Endometrial microvascular endothelial cells (primary cell): ENCODE results near the gene RBM23. TPM values are rescaled to one million over a fixed set of nuclear protein-coding genes. Genes with fewer than 3 reads are reported as not detected.
"Not testable (repeated sequence)": the region's sequence is repeated elsewhere in the genome, so short reads cannot be mapped to it uniquely, and the experiment has no call there.

Experiments used
- in situ Hi-C: cut with HindIII; loops from 2 replicates; pipeline ENCODE4 v1.10.0; 2017; ENCODE audit warnings: low sequenced_read_pairs, low pct_unique_long_range_greater_than_20kb; ENCODE audit errors: inconsistent ontology term
- total RNA-seq: library from RNA; depleted of rRNA; stranded (reverse); fragments of >200 nt; gene quantifications from one replicate; pipeline ENCODE4 v1.2.3, GENCODE V29; 2015; ENCODE audit errors: inconsistent ontology term

Gene RBM23
- 112 TPM for total RNA-seq

DNA sequence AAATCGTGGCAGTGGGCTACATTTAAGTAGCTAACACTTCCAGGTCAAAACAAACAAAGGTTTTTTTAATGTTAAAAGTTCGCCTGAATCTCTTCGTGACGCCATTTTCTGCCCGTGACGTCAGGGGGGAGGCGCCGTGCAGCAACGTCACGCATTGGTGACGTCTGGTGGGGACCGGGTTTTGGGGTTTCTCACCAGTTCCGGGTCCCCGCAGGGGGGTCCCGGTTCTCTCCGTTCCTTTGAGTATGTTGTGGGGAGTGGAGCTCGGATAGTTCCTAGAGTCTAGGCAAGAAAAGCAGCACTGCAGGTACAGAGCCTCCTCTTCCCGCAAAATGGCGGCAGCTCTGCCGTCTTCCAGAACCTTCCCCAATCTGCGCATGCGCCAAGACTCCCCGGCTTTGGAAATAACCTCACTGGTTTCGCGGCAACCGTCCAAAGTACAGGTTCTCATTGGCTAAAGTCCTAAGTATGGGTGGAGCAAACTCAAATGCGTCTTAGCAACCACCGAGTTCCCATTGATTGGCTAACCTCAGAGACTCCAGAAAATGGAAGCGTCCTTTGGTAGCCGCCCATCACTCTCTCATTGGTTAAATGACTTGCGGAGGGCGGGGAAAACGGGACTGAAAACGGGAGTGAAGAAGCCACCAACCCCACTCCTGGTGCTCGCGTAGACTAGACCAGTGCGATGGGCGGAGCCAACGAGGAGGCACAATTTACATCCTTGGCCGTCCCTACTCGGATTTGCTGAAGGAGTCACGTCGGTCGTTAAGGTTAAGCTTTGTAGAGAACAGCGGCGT, at the start of gene RBM23:
RBM23 (minus strand) TSS at position 346 of the 797 bp plus-strand sequence.
- in situ Hi-C loops, result no loop called here

DNA sequence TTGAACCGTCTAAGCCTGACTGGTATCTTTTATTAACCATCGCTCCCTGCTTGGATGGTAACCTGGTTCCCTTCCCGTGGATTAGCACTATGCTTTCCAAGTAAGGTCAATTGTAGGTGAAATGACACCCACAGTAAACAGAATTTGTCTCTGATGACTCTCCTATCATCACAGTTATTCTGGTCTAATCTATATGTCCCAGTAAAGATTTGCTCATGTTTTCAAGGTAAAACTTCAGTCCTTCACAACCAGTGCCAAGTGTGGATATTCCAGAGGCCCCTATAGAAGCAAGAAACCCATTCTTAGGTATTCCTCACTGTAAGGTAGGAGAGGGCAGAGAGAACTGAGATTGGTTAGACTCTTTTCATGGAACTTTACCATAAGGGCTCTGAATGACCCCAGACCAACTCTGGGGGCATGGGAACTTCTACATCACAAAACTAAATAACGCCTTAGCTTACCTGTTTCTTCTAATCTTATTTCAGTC, 47.9 kb upstream of the RBM23 start:
- in situ Hi-C loops, result no loop called here

DNA sequence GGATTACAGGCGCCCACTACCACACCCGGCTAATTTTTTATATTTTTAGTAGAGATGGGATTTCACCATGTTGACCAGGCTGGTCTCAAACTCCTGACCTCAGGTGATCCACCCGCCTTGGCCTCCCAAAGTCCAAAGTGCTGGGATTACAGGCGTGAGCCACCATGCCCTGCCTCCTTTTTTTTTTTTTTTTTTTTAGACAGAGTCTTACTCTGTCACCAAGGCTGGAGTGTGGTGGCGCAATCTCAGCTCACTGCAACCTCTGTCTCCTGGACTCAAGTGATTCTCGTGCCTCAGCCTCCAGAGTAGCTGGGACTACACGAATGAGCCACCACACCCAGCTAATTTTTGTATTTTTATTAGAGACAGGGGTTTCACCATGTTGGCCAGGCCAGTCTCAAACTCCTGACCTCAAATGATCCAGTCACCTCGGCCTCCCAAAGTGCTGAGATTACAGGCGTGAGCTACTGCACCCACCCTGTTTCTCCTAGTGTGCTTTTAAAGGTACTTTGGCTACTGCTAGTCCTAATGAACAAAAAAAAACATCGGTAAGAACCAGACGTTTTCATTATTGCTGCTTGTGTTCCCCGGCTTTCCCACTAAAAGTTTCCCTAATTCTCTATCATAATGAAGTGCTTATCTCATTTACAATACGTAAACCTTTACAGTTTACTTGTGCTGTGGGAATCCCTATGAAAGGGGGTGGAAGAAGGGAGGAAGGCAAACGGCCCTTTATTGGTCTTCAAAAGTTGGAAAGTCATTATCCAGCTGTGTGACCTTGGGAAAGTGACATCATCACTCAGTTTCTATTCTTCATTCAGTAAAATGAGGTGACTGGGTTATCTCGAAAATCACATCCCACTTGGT, 47.2 kb upstream of the RBM23 start:
- in situ Hi-C loops, result not testable (repeated sequence)

DNA sequence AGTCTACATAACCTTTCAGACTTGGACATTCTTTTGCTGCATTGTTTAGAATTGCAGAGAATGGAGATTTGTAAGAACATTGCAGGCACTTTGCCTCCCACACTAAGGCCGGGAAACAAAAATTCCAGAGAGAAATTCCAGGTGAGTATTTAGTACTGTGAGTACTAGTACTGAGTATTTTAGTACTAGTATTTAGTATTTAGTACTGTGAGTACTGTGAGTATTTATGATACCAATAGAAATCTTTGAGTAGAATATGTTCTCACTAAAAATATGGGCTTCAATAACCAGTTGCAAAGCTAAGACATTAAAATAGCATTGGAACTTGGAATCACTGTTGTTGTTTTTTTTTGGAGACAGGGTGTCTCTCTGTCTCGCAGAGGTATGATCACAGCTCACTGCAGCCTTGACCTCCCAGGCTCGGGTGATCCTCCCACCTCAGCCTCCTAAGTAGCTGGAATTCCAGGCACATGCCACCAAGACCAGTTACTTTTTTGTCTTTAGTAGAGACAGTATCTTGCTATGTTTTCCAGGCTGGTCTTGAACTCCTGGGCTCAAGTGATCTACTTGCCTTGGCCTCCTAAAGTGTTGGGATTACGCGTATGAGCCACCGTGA, 43.2 kb upstream of the RBM23 start:
- in situ Hi-C loops, result no loop called here

DNA sequence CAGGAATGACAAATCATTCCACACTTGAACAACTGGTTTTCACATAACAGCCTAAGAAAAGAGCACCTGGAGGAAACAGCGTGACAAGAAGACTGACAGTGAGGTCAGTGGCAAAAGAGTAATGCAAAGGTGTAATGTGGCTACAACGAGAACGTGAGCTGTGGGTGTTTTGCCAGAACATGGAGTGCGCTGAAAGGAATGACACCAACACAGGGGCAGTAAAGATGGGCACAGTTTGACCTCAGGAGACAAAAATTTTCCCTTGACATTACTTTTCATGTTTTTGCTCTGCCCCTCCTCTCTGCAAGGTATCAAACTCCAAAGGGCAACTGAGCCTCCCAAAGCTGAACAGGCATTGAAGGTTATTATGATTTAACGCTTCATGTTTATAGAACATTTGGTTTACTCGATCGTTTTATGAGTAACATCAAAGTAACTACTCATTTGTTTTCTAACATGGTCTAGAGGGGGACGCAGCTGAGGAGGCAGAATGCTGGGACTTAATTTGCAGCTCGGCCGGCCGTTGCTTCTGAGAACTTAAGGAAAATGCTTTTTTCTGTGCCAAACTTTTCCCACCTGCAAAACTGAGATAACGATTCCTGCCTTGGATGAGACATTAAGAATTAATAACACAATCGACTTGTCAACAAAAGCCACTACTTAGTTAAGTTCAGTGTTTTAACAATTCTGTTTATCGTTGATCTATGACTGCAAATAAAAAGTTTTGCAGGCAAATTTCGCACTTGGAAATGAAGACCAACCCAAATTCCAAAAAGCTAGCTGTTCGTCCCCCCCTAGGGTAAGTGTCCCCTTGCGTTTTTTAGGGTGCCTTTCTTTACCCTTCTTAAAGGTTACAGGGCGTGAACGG, 37.0 kb upstream of the RBM23 start:
- in situ Hi-C loops, result no loop called here

DNA sequence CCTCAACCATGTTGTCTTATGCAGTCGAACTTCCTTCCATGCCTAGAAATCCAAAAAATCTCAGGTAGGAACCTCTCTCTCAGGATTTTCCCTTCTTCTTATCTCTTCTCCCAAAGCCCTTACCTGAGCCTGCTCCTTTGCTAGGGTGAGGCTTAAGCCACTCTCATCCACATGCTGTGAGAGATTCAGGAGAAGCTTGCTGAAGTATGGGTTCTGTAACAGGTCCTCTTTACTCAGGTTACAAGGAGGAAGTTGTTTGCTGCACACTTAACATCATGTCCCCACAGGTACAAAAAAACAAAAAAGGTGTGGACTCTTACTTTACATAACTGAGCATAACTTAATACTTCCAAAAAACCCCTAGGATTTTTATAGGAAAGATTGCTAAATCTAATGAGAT, 33.5 kb upstream of the RBM23 start:
- in situ Hi-C loops, result no loop called here

DNA sequence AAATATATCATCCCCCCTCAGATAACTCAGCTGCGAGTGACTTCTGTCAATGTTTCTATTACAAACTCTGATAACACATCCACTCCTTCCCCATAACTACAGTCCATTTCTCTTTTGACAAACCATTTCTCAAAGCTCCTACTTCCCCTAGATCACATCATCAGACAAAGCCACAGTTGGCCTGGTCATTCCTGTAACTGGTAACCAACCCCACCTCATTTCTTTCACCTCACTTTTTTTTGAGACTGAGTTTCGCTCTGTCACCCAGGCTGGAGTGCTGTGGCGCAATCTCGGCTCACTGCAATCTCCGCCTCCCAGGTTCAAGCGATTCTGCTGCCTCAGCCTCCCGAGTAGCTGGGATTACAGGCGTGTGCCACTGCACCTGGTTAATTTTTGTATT, 32.8 kb upstream of the RBM23 start:
- in situ Hi-C loops, result not testable (repeated sequence)

DNA sequence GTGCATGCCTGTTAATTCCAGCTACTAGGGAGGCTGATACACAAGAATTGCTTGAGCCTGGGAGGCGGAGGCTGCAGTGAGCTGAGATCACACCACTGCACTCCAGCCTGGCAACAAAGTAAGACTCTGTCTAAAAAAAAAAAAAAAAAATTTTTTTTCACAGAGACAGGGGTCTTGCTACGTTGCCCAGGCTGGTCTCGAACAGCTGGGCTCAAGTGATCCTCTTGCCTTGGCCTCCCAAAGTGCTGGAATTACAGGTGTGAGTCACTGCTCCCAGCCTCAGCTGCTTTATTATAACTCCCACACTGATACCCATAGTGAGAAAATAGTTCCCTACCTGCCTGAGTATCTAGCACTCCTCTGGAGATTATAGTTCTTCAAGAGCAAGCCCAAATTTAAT, 26.7 kb upstream of the RBM23 start:
- in situ Hi-C loops, result no loop called here

DNA sequence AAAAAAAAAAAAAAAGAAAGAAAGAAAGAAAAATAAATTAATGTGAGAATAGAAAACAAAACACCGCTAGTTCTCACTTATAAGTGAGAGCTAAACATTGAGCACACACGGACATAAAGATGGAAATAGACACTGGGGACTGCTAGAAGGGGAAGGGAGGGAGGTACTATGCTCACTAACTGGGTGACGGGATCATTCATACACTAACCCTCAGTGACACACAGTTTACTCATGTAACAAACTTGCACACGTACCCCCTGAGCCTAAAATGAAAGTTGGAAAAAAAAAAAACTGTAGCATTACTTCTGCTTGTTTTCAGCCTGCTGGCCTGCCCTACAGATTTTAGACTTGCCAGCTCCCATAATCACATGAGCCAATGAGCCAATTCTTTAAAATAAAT, 20.7 kb upstream of the RBM23 start:
- in situ Hi-C loops, result no loop called here

DNA sequence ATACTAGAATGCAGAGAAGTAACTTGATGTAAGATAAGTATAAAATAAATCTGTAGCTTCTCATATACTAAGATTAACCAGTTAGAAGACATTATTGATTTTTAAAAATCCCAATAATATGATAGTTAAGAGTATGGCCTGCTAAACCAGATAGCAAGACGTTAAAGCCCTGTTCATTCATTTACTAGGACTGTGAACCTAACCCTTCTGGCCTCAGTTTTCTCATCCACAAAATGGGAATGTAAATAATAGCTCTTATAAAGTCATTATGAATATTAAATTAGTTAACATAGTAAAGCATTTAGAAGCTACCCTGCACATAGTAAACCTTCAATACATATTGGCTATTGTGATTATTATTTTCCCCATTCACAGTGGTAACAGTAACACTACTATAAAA, 16.2 kb upstream of the RBM23 start:
- in situ Hi-C loops, result no loop called here

DNA sequence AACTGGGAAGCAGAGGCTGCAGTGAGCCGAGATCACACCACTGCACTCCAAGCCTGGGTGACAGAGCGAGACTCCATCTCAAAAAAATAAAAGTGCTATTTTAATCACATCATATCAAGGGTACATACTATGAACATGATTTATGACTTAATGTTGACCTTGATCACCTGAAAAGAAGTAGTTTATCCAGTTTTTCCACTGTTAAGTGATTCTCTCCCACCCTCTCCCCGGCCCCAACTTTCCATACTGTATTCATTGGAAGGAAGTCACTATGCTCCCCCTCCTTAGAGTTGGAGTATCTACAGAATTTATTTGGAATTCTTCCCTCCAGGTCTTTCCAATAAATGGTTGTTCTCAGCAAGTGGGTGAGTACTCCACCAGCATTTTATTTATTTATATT, 13.2 kb upstream of the RBM23 start:
- in situ Hi-C loops, result no loop called here

DNA sequence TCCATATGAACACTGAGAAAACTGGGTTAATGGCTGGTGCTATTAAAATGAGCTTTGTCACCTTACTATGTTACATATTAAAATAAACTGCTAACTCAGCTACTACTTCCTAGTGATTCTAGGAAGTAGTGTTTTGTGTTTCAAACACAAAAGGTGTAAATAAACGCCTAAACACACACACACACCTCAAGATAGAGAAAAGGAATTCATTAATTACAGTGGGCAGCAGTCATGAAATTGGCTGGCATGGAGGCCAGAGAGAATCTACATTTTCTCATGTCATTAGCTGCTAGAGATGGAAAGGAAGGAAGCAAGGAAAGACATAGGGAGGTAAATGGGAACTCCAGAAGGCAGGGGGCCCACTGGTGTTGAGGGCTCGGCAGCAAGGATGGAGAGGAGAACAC, 11.0 kb upstream of the RBM23 start:
- in situ Hi-C loops, result no loop called here

DNA sequence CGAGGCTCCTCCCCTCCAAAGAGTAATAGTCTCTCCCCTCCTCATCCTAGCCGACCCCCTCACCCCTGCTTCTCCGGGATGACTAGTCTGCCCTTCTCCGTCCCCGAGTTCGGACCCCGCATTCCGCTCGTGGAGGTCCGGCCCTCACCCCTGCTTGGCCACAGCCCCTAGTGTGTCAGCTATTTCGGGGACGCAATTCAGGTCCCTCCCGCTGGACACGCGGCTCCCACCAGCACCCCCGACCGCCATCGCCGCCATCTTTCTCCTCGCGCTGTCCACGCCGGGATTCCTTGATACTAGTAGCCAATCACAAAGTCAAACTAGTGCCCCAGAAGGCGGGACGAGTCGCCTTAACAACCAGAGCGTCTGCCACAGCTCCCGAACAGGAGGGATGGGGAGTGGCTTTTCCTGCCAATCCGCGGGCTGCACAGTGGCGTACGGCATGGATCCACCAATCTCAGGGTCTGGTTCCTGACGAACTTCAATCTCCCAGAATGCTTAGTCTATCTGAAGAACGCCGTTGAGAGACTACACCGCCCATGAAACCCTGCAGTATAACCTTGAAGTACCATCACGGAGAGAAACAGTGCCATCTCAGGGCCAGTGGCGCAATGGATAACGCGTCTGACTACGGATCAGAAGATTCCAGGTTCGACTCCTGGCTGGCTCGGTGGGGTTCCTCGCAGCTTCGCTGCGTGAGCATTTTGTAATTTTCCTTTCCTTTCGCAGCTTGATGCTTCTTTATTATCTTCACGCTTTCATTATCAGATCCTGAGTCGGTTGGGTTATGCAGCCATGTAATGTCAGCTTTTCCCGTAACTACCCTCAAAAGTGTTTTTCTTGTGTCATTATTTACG, 10.4 kb upstream of the RBM23 start, which contains the start of gene PRMT5:
PRMT5 (minus strand) TSS at position 273 of the 857 bp plus-strand sequence; CDS start at position 258, 15 bp downstream.
- in situ Hi-C loops, result no loop called here

DNA sequence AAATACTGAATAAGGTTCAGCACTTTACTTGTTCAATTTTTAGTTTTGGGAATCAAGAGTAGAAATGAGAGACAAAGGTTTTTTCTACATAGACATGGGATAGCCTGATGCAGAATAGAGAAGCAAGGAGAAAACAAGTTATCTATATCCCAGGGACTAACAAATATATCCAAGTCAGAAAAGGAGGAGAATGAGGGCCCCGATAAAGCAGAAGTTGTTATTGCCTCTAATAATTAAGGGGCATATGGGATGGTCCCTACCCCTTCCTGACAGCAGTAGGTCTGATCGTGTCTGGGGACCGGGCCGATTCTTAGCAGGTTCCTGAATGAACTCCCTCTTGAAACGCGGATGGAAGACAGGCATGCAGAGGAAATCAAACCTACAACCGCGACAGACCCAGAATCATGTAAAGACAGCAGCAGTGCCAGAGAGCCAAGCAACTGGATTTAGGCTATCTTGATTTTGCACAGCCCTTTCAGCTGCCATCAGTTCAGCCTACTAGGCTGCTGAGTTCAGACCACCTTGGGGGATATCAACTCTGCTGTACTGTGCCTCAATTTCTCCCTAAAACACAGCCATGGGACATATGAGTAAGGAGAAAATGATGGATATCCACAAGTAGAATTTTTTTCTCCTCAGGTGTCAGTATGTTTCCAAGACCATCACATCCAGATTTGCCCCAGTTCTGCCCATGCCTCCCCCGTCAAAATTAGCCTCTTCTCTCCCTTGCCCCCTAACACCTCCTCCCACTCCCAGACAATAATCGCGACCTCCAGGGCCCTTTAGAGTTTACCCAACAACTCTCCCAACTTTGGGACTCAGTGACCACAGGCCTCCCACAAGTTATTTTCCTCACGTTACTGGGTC, 9.5 kb upstream of the RBM23 start:
- in situ Hi-C loops, result no loop called here

DNA sequence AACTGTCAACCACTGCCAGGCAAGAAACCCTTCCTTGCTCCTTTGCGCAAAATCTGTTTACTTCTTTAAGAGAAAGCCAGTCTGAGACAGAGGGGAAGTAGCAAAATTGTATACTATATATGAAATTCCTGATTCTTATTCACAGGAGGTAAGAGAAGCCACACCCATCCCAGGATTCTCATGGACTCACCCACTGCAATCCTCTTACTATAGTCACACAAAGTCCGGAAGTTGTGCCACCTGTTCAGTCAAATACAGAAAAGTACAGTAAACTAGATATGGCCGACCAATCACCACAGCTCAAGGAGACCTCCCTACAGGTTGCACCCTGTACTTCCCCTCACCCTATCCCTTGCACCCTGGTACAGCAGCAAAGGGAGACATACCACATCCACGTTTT, 7.4 kb upstream of the RBM23 start:
- in situ Hi-C loops, result no loop called here

DNA sequence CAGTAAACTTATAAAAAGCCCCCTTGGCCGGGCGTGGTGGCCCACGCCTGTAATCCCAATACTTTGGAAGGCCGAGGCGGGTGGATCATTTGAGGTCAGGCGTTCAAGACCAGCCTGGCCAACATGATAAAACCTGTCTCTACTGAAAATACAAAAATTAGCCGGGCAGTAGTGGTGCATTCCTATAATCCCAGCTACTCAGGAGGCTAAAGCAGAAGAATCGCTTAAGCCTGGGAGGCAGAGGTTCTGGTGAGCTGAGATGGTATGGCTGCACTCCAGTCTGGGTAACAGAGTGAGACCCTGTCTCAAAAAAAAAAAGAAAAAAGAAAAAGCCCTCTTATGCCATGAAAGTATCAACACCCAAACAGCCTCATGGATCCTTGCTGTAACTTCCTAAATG, 6.6 kb upstream of the RBM23 start:
- in situ Hi-C loops, result no loop called here

DNA sequence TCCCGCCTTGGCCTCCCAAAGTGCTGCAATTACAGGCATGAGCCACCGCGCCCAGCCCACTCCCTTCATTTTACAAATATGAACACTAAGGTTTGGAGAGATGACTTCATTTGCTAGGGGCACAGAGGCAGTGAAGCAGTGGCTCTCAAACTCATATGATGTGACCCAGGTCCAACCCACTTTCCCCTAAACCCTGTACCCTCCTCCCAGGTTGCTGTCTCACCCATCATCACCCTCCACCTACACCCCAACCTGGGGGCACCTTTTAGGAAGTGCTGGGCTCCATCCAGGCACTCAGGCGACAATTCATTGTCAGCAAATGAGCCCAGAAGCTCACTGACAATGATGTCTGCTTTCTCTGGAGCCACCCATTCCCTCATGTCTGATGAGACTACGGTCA, 4.8 kb upstream of the RBM23 start:
- in situ Hi-C loops, result no loop called here
